SJSA1 (cell line): ENCODE results near the gene ARHGEF25. TPM values are rescaled to one million over a fixed set of nuclear protein-coding genes. Genes with fewer than 3 reads are reported as not detected.
"Not testable (repeated sequence)": the region's sequence is repeated elsewhere in the genome, so short reads cannot be mapped to it uniquely, and the experiment has no call there.

Experiments
- DNase-seq, 2 experiments: peaks; one replicate each; pipeline ENCODE4 v3.0.0-alpha.2; 2015 to 2020; ENCODE audit warnings: low spot score in 2 of 2, low read depth in 1 of 2
- H3K27ac ChIP-seq: fragments of 250-450 bp; sonication (Bioruptor Pico); 2 replicates; pipeline ENCODE4 v1.5.1; 2020; ENCODE audit warnings: mild to moderate bottlenecking, moderate library complexity
- H3K27me3 ChIP-seq: fragments of 250-450 bp; sonication (Bioruptor Pico); replicated peaks from 2 replicates; pipeline ENCODE4 v1.5.1; 2020; ENCODE audit warnings: mild to moderate bottlenecking, moderate library complexity
- H3K36me3 ChIP-seq: fragments of 250-450 bp; sonication (Bioruptor Pico); 2 replicates; pipeline ENCODE4 v1.5.1; 2020; ENCODE audit warnings: mild to moderate bottlenecking
- H3K4me1 ChIP-seq: fragments of 250-450 bp; sonication (Bioruptor Pico); replicated peaks from 2 replicates; pipeline ENCODE4 v1.6.1; 2021; ENCODE audit warnings: mild to moderate bottlenecking
- H3K4me3 ChIP-seq: fragments of 250-450 bp; sonication (Bioruptor Pico); 2 replicates; pipeline ENCODE4 v1.5.1; 2020; ENCODE audit warnings: mild to moderate bottlenecking
- H3K9me3 ChIP-seq: fragments of 250-450 bp; sonication (Bioruptor Pico); replicated peaks from 2 replicates; pipeline ENCODE4 v1.5.1; 2020; ENCODE audit warnings: mild to moderate bottlenecking
- total RNA-seq: library from RNA; depleted of rRNA; stranded (reverse); fragments of >200 nt; shearing (Covaris generic); gene quantifications from 2 replicates; pipeline ENCODE4 v1.2.3, GENCODE V29; 2014

ARHGEF25 gene
- total RNA-seq, 1 experiment from 2014 or later: 145 TPM

DNA sequence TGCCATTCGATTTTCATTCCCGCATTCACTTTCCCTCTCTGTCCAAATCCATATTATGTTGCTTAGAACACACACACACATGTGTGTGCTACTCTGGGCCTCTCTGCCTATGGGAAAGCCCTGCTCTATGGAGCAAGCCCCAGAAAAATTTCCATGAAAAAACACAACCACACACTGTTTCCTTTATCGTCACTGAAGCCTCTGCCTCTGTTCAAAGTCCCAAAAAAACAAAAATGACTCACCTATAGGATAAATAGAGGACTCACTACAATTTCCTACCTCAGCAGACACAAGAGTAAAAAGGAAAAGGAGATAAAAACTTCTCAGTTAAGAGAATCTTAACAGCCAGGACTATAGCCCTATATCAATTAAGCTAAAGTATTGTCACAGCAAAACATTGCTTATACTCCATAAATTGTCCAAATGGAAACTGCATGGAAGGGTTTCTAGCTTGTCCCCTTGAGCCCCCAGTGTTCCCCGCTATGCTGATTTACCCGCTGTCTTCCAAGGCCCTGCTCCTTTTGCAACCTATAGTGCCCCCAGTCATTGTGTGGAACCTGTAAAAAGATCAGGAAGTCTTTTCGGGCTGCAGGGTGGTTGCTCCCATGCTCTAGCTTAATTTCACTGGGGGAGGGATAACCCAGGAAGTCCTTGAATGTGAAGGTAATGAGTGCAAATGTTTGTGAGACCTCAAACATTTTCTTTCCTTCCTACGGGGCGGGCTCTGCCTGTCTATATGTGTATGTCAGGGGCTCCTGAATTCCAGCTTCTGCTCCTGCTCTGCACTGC is 31.4 kb upstream of the ARHGEF25 start:
- Histone ChIP-seq H3K27me3 (peaks cover 13% of the 10 kb centered on the region), H3K4me3 (no peak overlapping the region), H3K9me3 (no peaks in the 10 kb centered on the region), H3K36me3 (no peaks in the 10 kb centered on the region), H3K27ac (no peak overlapping the region), H3K4me1 (peaks cover 11% of the 10 kb centered on the region)
- DNase-seq: peak; percentile 81 to 83

- H3K4me1 ChIP-seq: peaks cover 11% of the 10 kb centered on the region
- H3K9me3 ChIP-seq: no peaks in the 10 kb centered on the region
- peak in 1 of 2 experiments; percentile 74 for DNase-seq
- no peak overlapping the region for H3K4me3 ChIP-seq
- H3K27me3 ChIP-seq: peaks cover 16% of the 10 kb centered on the region
- no peaks in the 10 kb centered on the region for H3K36me3 ChIP-seq
- H3K27ac ChIP-seq: no peak overlapping the region
These were observed 30.8 kb upstream of the ARHGEF25 start for GRCh38 chr12:57580466-57580795.

GRCh38 chr12:57581802-57582201 is 29.4 kb upstream of the ARHGEF25 start:
- Histone ChIP-seq H3K4me3 (no peak overlapping the region), H3K4me1 (peaks cover 5% of the 10 kb centered on the region), H3K27ac (no peak overlapping the region), H3K27me3 (peaks cover 30% of the 10 kb centered on the region), H3K9me3 (no peaks in the 10 kb centered on the region), H3K36me3 (no peaks in the 10 kb centered on the region)
- peak; percentile 72 to 83 for DNase-seq

- Histone ChIP-seq H3K36me3 (no peaks in the 10 kb centered on the region), H3K4me3 (no peak overlapping the region), H3K27ac (no peak overlapping the region), H3K9me3 (no peaks in the 10 kb centered on the region), H3K27me3 (peaks cover 35% of the 10 kb centered on the region), H3K4me1 (no peaks in the 10 kb centered on the region)
- peak; percentile 80 to 83 for DNase-seq
These were observed 28.8 kb upstream of the ARHGEF25 start for GRCh38 chr12:57582440-57582839.

- DNase-seq: no peak
- no peak overlapping the region for H3K27ac ChIP-seq
- H3K4me3 ChIP-seq: no peak overlapping the region
- H3K36me3 ChIP-seq: no peaks in the 10 kb centered on the region
- peaks cover 43% of the 10 kb centered on the region for H3K27me3 ChIP-seq
- no peaks in the 10 kb centered on the region for H3K4me1 ChIP-seq
- H3K9me3 ChIP-seq: no peaks in the 10 kb centered on the region
These were observed 28.0 kb upstream of the ARHGEF25 start for GRCh38 chr12:57583008-57583831.

DNA sequence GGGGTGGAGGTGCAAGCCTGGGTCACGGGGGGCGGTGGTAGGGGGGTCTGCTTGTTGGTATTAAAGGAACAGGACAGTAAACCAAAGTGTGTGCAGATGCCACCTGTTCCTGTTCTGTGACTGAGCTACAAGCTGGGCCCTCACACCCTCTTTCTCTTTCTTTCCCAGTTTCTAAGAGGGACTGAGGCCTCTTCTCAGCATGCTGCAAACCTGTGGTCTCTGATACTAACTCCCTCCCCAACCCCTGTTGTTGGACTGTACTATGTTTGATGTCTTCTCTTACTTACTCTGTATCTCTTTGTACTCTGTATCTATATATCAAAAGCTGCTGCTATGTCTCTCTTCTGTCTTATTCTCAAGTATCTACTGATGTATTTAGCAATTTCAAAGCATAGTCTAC is 27.2 kb upstream of the ARHGEF25 start:
- Histone ChIP-seq H3K36me3 (no peaks in the 10 kb centered on the region), H3K9me3 (no peaks in the 10 kb centered on the region), H3K4me1 (no peaks in the 10 kb centered on the region), H3K27ac (no peak overlapping the region), H3K27me3 (peaks cover 44% of the 10 kb centered on the region), H3K4me3 (no peak overlapping the region)
- DNase-seq: peak; percentile 81 to 82

DNA sequence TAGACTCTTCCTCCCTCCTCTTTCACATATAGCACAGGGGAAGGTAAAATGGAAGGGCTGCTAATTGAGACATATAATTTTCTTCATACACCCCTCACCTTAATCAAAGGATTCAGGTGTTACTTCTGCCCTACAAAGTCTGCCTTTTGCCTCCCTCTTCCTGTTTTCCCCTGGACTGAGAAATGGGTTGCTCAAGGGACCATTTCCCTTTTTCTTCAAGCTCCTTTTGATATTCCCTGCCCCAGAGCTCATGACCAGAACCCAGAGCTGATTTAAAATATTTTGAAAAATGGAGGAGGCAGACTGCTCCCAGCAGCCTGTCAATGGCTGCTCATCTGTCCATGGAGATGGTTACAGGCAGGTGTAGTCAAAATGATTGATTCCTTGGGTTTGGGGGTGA is 26.5 kb upstream of the ARHGEF25 start:
- DNase-seq: peak; percentile 80 to 81
- H3K4me1 ChIP-seq: no peaks in the 10 kb centered on the region
- H3K27ac ChIP-seq: no peak overlapping the region
- no peaks in the 10 kb centered on the region for H3K36me3 ChIP-seq
- H3K27me3 ChIP-seq: peaks cover 44% of the 10 kb centered on the region
- no peak overlapping the region for H3K4me3 ChIP-seq
- no peaks in the 10 kb centered on the region for H3K9me3 ChIP-seq

DNA sequence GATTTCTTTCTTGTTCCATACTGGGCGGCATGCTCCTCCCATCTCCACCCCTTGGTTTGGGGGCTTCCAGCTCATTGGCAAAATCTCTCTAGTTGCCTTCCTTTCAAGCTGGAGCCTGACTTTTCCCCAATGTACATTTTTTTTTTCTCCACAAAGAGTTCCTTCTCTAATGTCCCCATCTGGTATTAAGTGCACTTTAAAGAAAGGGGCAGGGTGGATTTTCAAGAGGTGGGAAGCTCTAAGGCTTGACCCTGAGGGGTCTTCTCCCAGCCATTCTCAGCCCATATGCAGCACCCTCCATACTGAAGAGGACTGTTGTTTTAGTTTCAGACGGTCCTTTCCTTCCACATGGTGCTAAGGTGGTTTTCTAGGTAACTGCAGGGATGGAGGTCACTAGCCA is 26.1 kb upstream of the ARHGEF25 start:
- no peak overlapping the region for H3K4me3 ChIP-seq
- no peaks in the 10 kb centered on the region for H3K9me3 ChIP-seq
- H3K27me3 ChIP-seq: peaks cover 44% of the 10 kb centered on the region
- H3K4me1 ChIP-seq: peaks cover 1% of the 10 kb centered on the region
- no peak overlapping the region for H3K27ac ChIP-seq
- DNase-seq: peak; percentile 75 to 83
- no peaks in the 10 kb centered on the region for H3K36me3 ChIP-seq

DNA sequence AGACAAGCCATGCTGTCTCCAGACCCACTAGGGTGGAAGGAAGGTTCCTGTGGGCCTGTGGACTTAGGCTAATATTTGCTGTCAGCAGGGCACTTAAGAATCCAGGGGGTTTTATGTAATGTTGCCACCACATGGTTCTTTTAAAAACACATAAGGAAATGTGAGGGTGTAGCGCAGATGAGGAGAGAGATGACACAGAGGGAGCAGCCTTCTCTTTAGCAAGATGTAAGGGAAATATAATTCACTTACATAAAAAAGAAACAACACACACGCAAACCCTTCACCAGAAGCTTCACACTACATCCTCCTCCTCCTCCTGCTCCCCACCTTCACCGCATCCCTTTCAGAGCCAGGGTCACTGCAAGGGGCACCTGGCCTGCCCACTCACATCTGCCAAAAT is 25.1 kb upstream of the ARHGEF25 start:
- Histone ChIP-seq H3K36me3 (peaks cover 2% of the 10 kb centered on the region), H3K27me3 (peaks cover 44% of the 10 kb centered on the region), H3K9me3 (0 out of 2 replicates have a peak, but pooled peaks cover under 1% of the 10 kb centered on the region), H3K27ac (no peak overlapping the region), H3K4me1 (peaks cover 10% of the 10 kb centered on the region), H3K4me3 (no peak overlapping the region)
- peak; percentile 77 to 81 for DNase-seq

DNA sequence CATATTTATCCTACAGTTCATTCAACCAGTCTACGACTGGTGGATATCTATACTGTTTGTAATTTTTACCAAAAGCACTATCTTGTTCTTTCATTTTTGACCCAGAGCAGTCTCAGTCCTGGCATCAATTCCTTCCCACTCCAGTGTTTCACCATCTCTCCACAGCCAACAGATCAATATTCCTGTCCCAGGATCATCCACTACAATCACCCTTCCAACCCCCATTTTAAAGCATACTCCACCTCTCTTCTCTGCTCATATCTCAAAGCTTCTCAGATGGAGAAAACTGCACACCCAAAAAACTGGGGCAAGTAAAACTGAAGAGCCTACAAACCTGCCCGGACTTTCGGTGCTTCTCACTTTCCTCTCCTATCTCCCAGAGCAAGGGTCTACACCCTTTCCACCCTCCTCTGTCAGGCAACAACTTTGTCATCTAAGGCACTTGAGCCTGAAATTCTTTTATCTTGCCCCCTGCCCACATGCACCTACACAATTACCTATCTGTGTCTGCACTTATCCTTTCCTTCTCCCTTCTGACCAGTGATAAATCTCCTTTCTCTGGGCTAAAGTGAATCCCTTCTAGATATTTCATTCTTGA is 24.3 kb upstream of the ARHGEF25 start:
- no peak overlapping the region for H3K4me3 ChIP-seq
- peaks cover 4% of the 10 kb centered on the region for H3K36me3 ChIP-seq

DNA sequence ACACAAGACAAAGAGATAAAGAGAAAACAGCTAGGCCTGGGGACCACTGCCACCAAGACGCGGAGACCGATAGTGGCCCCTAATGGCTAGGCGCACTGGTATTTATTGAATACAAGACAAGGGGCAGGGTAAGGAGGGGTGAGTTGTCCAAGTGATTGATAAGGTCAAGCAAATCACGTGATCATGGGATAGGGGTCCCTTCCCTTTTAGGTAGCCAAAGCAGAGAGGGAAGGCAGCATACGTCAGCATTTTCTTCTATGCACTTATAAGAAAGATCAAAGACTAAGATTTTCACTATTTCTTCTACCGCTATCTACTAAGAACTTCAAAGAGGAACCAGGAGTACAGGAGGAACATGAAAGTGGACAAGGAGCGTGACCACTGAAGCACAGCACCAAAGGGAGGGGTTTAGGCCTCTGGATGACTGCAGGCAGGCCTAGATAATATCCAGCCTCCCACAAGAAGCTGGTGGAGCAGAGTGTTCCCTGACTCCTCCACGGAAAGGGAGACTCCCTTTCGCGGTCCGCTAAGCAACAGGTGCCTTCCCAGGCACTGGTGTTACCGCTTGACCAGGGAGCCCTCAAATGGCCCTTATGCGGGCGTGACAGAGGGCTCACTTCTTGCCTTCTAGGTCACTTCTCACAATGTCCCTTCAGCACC is 22.2 kb upstream of the ARHGEF25 start:
- not testable (repeated sequence) for H3K4me3 ChIP-seq, H3K27ac ChIP-seq, H3K9me3 ChIP-seq
- Histone ChIP-seq H3K36me3 (peaks cover 13% of the 10 kb centered on the region), H3K27me3 (peaks cover 38% of the 10 kb centered on the region), H3K4me1 (peaks cover 24% of the 10 kb centered on the region)
- DNase-seq: peak; percentile 75 to 81

More for the DNA sequence above, 24.3 kb upstream of the ARHGEF25 start:
- peaks cover 18% of the 10 kb centered on the region for H3K4me1 ChIP-seq
- peak; percentile 76 to 79 for DNase-seq
- 0 out of 2 replicates have a peak, but pooled peaks cover 2% of the 10 kb centered on the region for H3K9me3 ChIP-seq
- peaks cover 44% of the 10 kb centered on the region for H3K27me3 ChIP-seq
- no peak overlapping the region for H3K27ac ChIP-seq

- peaks cover 28% of the 10 kb centered on the region for H3K27me3 ChIP-seq
- peaks cover 24% of the 10 kb centered on the region for H3K4me1 ChIP-seq
- peak overlapping the region; percentile 66 for H3K4me3 ChIP-seq
- peak overlapping the region; percentile 0; the same call in 1 of the 2 replicates for H3K27ac ChIP-seq
- DNase-seq: peak in 1 of 2 experiments; percentile 81
- H3K36me3 ChIP-seq: peaks cover 27% of the 10 kb centered on the region
- 0 out of 2 replicates have a peak, but pooled peaks cover 2% of the 10 kb centered on the region for H3K9me3 ChIP-seq
These were observed 20.8 kb upstream of the ARHGEF25 start for GRCh38 chr12:57590479-57590863.
